OCI-LY7 (cell line): ENCODE results near the gene PPP3CA. TPM values are rescaled to one million over a fixed set of nuclear protein-coding genes. Genes with fewer than 3 reads are reported as not detected.

ENCODE experiments used
- BruUV-seq: library from RNA; stranded (reverse); fragments of 400-500 nt; replicated peaks from 2 replicates; lab custom pipeline; 2021; lab: Mats Ljungman, UMichigan
- CTCF ChIA-PET: fragments of 300-600 bp; sonication (Branson Sonifier 250); formaldehyde crosslinking; loops from one replicate; lab custom pipeline; 2022; ENCODE audit warnings: antibody characterized with exemption; ENCODE audit not compliant: unreplicated experiment; lab: Charles Lee
- POLR2A ChIA-PET: fragments of 300-600 bp; sonication (Branson Sonifier 250); formaldehyde crosslinking; loops from one replicate; lab custom pipeline; 2022; ENCODE audit warnings: antibody characterized with exemption; lab: Charles Lee
- DNase-seq: peaks from one replicate; pipeline ENCODE4 v3.0.0-alpha.2; 2015; ENCODE audit warnings: low spot score
- H2AFZ ChIP-seq: fragments of 200-600 bp; sonication (generic), shearing (Covaris generic); 2 replicates; pipeline ENCODE4 v1.6.1; 2014; ENCODE audit warnings: mild to moderate bottlenecking, antibody characterized with exemption, low read length, moderate library complexity
- H3K27ac ChIP-seq: fragments of 200-600 bp; sonication (generic); 2 replicates; pipeline ENCODE4 v1.5.1; 2014; ENCODE audit warnings: mixed run types, low read depth, mild to moderate bottlenecking, moderate library complexity, low read length, inconsistent platforms; ENCODE audit not compliant: poor library complexity, severe bottlenecking
- H3K36me3 ChIP-seq: fragments of 200-600 bp; sonication (generic); 2 replicates; pipeline ENCODE4 v1.6.1; 2014; ENCODE audit warnings: mild to moderate bottlenecking, antibody characterized with exemption, low read length, moderate library complexity, mixed read lengths; ENCODE audit not compliant: insufficient read depth
- H3K4me1 ChIP-seq: fragments of 200-600 bp; sonication (generic); 2 replicates; pipeline ENCODE4 v1.5.1; 2014; ENCODE audit warnings: mild to moderate bottlenecking, low read length; ENCODE audit not compliant: insufficient read depth, poor library complexity, severe bottlenecking
- H3K4me2 ChIP-seq: fragments of 200-600 bp; sonication (generic); 2 replicates; pipeline ENCODE4 v1.6.1; 2014; ENCODE audit warnings: mild to moderate bottlenecking, low read length
- H3K4me3 ChIP-seq: fragments of 200-600 bp; sonication (generic); 2 replicates; pipeline ENCODE4 v1.5.1; 2014; ENCODE audit warnings: mild to moderate bottlenecking, low read depth, low read length; ENCODE audit not compliant: poor library complexity, severe bottlenecking
- H3K79me2 ChIP-seq: fragments of 200-600 bp; sonication (generic); 2 replicates; pipeline ENCODE4 v1.6.1; 2016; ENCODE audit warnings: low read depth, mild to moderate bottlenecking, low read length, moderate library complexity, mixed read lengths; ENCODE audit not compliant: insufficient read depth
- H3K9me2 ChIP-seq: fragments of 200-600 bp; sonication (generic); 2 replicates; pipeline ENCODE4 v1.6.1; 2016; ENCODE audit warnings: mild to moderate bottlenecking, low read length, mixed read lengths; ENCODE audit not compliant: insufficient read depth
- H3K9me3 ChIP-seq: fragments of 200-600 bp; sonication (generic); 2 replicates; pipeline ENCODE4 v1.6.1; 2014; ENCODE audit warnings: mild to moderate bottlenecking, mixed run types, low read length, mixed read lengths
- H4K20me1 ChIP-seq: fragments of 200-600 bp; sonication (generic); 2 replicates; pipeline ENCODE4 v1.6.1; 2014; ENCODE audit warnings: mild to moderate bottlenecking, antibody characterized with exemption, low read length, moderate library complexity, mixed read lengths; ENCODE audit not compliant: insufficient read depth
- CTCF ChIP-seq: fragments of 200-600 bp; sonication (generic); conservative IDR thresholded peaks from 2 replicates; pipeline ENCODE4 v1.5.1; 2014; ENCODE audit warnings: mild to moderate bottlenecking, antibody characterized with exemption, low read length, moderate library complexity, mixed read lengths
- EZH2phosphoT487 ChIP-seq: fragments of 200-600 bp; sonication (generic); IDR thresholded peaks from 2 replicates; pipeline ENCODE4 v1.6.1; 2018; ENCODE audit warnings: low read depth, borderline replicate concordance, mild to moderate bottlenecking, mixed run types, antibody characterized with exemption, low read length, moderate library complexity, mixed read lengths
- intact Hi-C: fragments of 100-400 bp; cut with micrococcal nuclease; formaldehyde crosslinking; loops from one replicate; pipeline ENCODE4 v1.10.0; 2022; ENCODE audit not compliant: unreplicated experiment
- total RNA-seq, 2 experiments: library from RNA; depleted of rRNA in 1 of 2; stranded (reverse); fragments of >200 nt in 1 of 2; shearing (Covaris generic) in 1 of 2; gene quantifications; 2 replicates each; pipeline ENCODE4 v1.2.3, GENCODE V29; 2014 to 2022

PPP3CA gene
- total RNA-seq, 2 experiments from 2014 or later, result 9.2 to 13.6 TPM

- Histone ChIP-seq H3K4me3 (no peak overlapping the region), H3K79me2 (no peaks in the 10 kb centered on the region), H4K20me1 (no peaks in the 10 kb centered on the region), H3K36me3 (no peaks in the 10 kb centered on the region), H3K9me2 (no peaks in the 10 kb centered on the region), H3K27ac (no peak overlapping the region), H2AFZ (no peak overlapping the region), H3K4me1 (peaks cover 25% of the 10 kb centered on the region), H3K9me3 (no peaks in the 10 kb centered on the region; the same call in 1 of the 2 replicates), H3K4me2 (no peak overlapping the region)
- TF ChIP-seq EZH2phosphoT487 (no peak), CTCF (no peak)
- no peak for DNase-seq
- ChIA-PET POLR2A (interaction anchor here (0.9 kb wide), 1 partner anchor 12 kb away, joined by 3 read pairs; no protein-coding TSS in a partner anchor), CTCF (no interaction called here)
- BruUV-seq, result no TSS peak
- intact Hi-C loops, result no loop called here
Observed at GRCh38 chr4:101122019-101122418, 225.3 kb downstream of the PPP3CA start.

GRCh38 chr4:101119141-101119540 is 228.2 kb downstream of the PPP3CA start:
- Histone ChIP-seq H3K4me3 (no peak overlapping the region), H2AFZ (no peak overlapping the region), H3K79me2 (no peaks in the 10 kb centered on the region), H3K27ac (no peak overlapping the region), H4K20me1 (no peaks in the 10 kb centered on the region), H3K4me2 (no peak overlapping the region), H3K36me3 (no peaks in the 10 kb centered on the region), H3K9me3 (no peaks in the 10 kb centered on the region), H3K4me1 (no peaks in the 10 kb centered on the region), H3K9me2 (no peaks in the 10 kb centered on the region)
- TF ChIP-seq EZH2phosphoT487 (no peak), CTCF (no peak)
- POLR2A ChIA-PET, result interaction anchor here (0.9 to 1.0 kb wide), 3 partner anchors 9 to 229 kb away, joined by 3 to 5 read pairs (median 4); no protein-coding TSS in a partner anchor
- DNase-seq, result no peak
- intact Hi-C loops, result no loop called here
- CTCF ChIA-PET, result no interaction called here
- no TSS peak for BruUV-seq

GRCh38 chr4:101118617-101119016 is 228.7 kb downstream of the PPP3CA start:
- H3K9me2 ChIP-seq, result no peaks in the 10 kb centered on the region
- H3K4me2 ChIP-seq, result no peak overlapping the region
- no peaks in the 10 kb centered on the region for H3K4me1 ChIP-seq
- DNase-seq, result no peak
- no TSS peak for BruUV-seq
- no peak overlapping the region for H3K4me3 ChIP-seq
- intact Hi-C loops, result no loop called here
- POLR2A ChIA-PET, result interaction anchor here (0.7 to 1.0 kb wide), 3 partner anchors 9 to 35 kb away, joined by 4 to 7 read pairs (median 5); no protein-coding TSS in a partner anchor
- no peaks in the 10 kb centered on the region for H3K9me3 ChIP-seq
- TF ChIP-seq EZH2phosphoT487 (no peak), CTCF (no peak)
- no peak overlapping the region for H2AFZ ChIP-seq
- H3K27ac ChIP-seq, result no peak overlapping the region
- no peaks in the 10 kb centered on the region for H4K20me1 ChIP-seq
- H3K79me2 ChIP-seq, result no peaks in the 10 kb centered on the region
- CTCF ChIA-PET, result no interaction called here
- no peaks in the 10 kb centered on the region for H3K36me3 ChIP-seq
